ENCODE measurements around the gene HABP2.

Gene HABP2

GRCh38 chr10:113560071-113560470, 7.2 kb downstream of the HABP2 start:
- FAIRE-seq: no peak

GRCh38 chr10:113561214-113561613, 8.4 kb downstream of the HABP2 start:
- FAIRE-seq: no peak

DNA sequence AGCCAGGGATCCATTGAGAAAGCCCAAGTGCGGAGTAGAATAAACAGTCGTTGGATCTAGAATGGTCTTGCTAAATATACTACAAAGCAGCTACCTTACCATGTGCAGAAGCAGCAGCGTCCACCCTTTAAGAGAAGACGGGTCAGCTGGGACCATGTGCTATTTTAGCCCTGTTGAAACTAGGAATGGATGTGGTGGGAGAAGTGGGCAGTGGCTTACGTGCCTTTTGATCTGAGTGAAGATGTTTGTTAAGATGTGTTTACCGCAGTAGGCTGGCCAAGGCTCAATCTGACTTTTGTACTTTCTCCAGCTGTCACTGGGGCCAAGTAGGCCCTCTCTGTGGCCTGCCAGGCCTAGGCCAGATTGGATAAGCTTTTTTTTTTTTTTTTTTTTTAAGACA, 9.2 kb downstream of the HABP2 start:
- no peak for FAIRE-seq

DNA sequence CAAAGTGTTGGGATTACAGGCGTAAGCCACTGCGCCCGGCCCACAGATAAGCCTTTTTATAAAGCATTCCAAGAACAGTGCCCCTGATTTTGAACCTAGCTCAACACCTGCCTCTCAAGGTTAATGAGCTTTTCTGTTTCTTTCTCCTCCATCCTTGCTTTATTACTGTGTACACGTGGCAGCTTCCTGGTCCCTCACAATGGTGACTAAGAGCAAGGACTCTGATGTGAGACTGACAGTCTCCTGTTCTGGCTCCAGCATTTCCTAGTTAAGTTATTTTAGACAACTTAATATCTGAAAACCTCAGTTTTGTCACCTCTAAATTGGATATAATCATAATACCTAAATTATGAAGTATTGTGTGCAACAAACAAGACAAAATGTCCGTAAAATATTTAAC, 9.9 kb downstream of the HABP2 start:
- no peak for FAIRE-seq

DNA sequence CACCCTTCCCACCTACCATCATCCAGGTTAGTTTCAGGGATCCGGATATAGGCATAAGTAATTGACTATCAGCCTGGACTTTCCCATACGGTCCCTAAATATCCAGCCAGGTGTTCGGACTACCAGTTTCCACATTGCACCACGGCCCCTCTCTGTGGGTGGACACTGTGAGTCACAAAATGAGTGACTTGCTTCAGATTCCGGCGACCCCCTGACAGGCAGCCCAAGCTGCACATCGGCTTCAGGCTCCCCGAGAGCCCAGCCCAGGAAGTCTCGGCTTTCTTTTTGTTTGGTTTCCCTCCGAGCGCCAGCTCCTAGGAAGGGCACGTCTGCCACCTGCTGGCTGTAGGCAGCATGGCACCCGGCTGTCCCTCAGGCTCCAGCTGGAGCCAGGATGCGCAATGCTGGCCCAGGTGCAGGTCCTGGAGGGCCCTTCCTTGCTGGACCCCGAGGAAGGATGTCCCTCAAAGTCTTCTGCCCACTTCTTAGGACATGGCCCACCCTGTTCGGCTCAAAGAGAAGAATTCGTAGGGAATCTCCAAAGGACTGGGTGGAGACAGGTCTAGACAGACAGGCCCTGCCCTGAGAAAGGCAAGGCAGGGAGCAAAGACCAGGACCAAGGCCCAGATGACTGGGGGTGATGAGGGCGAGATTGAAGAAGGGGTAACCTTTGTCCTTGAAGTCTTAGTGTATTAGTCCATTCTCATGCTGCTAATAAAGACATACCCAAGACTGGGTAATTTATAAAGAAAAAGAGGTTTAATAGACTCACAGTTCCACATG, 10.6 kb downstream of the HABP2 start:
- no peak for FAIRE-seq

DNA sequence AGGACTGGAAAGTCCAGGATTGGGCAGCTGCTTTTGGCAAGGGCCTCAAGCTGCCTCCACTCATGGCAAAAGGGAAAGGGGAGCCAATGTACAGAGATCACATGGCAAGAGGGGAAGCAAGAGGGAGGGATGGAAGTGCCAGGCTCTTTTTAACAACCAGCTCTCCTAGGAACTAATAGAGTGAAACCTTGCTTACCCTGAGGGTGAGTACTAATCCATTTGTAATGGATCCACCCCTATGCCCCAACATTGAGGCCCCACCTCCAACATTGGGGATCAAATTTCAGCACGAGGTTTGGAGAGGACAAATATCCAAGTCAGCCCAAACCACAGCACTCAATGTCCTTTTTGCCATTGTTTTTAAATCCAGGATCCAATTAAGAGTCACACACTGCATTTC, 12.5 kb downstream of the HABP2 start:
- FAIRE-seq: no peak

DNA sequence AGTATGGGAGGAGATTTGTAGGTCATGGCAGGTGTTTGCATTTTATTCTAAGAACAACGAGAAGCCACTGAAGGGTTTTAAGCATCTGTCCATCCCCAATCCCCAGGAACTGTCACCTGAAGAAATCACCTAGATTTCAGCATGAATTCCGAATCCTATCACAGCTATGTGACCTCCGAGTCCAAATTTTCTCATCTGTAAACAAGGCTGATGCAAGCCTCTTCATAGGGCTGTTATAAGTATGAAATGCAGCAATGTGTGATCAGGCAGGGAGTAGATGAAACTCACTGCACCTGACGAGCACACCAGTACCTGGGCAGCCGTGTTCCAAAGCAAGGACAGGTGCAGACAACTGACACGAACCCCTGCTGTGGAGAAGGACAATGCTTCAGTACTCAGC, 14.0 kb downstream of the HABP2 start:
- FAIRE-seq: no peak

DNA sequence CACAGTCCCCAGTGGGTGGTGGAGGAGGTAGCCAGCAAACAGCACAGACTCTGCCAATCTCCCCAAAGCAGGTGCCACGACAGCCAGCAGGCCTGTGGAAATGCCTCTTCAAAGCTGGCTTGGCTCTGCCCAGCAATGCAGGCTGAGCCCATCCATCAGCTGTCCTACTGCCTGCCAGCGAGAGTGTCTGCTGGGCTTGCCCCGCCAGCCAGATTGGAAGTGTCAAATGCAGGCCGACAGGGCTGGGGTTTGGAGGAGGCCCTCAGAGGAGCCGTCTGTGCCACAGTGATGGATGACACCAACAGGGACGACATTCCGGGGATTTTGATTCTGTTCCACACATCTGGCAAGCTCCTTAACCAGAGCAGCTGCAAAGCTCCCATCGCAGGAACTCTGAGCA, 16.7 kb downstream of the HABP2 start:
- FAIRE-seq: no peak

- FAIRE-seq: no peak
Measured at GRCh38 chr10:113572520-113573290, 19.9 kb downstream of the HABP2 start.

DNA sequence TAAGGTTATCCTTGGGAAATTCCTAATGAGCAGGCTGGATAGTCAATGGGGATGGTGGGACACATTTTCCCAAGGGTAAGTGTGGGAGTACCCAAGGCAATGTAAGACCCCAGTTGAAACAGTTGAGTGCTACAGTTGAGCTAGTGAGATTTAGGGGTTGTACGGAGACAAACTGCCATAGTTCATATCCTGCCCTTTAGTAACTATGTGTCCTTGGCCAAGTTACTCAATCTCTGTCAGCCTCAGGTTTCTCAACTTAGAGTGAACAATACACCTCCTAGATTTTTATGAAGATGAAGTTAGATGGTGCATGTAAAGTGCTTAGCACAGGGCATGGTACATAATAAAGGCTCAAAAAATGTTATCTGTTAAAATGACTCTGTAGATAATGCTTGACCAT, 20.5 kb downstream of the HABP2 start:
- FAIRE-seq: no peak

- FAIRE-seq: no peak
Measured at GRCh38 chr10:113576852-113577251, 24.0 kb downstream of the HABP2 start.

DNA sequence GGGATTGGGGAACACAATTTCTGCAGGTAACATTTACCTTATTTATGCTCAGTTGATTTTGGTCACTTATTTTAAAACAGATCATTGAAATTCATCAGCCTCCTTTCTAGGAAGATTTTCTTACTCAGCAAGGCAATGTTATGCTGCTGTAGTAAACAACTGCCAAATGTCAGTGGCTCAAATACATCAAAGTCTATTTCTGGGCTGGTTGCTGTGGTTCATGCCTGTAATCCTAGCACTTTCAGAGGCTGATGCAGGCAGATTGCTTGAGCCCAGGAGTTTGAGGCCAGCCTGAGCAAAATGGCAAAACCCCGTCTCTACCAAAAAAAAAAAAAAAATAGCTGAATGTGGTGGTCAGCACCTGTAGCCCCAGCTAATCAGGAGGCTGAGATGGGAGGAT, 25.9 kb downstream of the HABP2 start:
- no peak for FAIRE-seq

- FAIRE-seq: no peak
Measured at GRCh38 chr10:113581092-113581491, 28.2 kb downstream of the HABP2 start.

- FAIRE-seq: no peak
Measured at GRCh38 chr10:113583571-113583970, 30.7 kb downstream of the HABP2 start.

DNA sequence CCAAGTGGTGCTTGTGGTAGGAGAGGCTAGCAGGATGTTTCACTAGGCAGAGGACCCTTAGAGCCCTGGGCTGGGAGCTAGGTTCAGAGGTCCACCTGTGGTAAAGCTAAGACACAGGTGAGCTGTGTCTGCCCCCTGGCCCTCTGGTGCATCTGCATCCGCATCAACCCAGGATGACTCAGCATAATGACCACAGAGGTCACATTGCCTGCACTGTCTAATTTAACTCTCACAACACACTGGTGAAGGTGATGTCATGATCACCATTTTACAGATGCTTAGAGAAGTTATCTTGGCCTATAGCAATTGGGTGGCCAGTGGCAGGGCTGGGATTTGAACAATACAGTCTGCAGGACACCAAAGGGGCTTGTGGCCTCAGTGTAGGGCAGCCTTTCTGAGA, 33.1 kb downstream of the HABP2 start:
- FAIRE-seq: no peak

- no peak for FAIRE-seq
Measured at GRCh38 chr10:113589201-113589770, 36.4 kb downstream of the HABP2 start.

GRCh38 chr10:113590581-113590980, 37.7 kb downstream of the HABP2 start:
- FAIRE-seq: no peak

GRCh38 chr10:113592380-113592779, 39.5 kb downstream of the HABP2 start:
- no peak for FAIRE-seq

DNA sequence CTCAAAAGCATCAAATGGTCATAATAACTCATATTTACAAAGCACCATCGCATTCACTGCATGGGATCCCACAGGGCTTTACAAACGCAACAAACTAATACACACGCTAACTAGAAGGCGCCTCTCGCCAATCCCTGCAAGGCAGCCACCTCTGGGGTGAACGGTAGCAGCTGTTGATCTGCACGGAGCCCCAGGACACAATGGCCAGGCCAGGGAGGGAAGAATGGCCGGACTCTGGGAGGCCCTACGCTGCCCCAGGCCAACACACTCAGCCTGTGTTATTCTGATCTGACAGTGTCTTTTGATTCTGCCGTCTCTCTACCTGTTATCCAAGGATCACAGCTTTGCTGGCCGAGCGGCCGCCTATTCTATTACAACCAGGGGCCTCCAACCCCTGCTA, 41.8 kb downstream of the HABP2 start:
- no peak for FAIRE-seq

DNA sequence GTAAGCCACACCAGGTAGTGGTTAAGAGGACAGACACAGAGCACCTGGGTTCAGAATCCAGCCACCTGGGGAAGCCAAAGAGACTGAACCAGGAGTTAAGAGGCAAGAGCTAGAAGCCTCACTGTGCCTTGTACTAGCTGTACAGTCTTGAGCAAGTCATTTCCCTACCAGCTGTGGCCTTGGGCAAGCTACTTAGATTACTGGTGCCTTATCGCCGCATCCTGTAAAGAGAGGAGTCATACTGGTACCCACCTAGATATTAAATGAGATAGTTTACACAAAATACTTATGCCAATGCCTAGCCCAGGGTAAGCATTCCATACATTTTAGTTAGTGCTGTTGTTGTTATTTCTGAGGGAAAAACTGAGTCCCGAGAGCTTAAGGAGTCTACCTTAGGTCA, 47.7 kb downstream of the HABP2 start:
- no peak for FAIRE-seq

GRCh38 chr10:113603057-113603777, 50.4 kb downstream of the HABP2 start:
- FAIRE-seq: no peak

GRCh38 chr10:113604572-113604971, 51.7 kb downstream of the HABP2 start:
- FAIRE-seq: no peak

- FAIRE-seq: no peak
Measured at GRCh38 chr10:113605268-113605978, 52.6 kb downstream of the HABP2 start.
